HG02588 (cell line): Measurements from ENCODE around the gene AGBL1.
"Not testable (repeated sequence)": the region's sequence is repeated elsewhere in the genome, so short reads cannot be mapped to it uniquely, and the experiment has no call there.

ENCODE experiments used
- ATAC-seq: cut with Tn5 transposase; IDR thresholded peaks from one replicate; pipeline ENCODE4 v1.9.1; 2021; ENCODE audit warnings: mild to moderate bottlenecking, moderate library complexity; ENCODE audit not compliant: unreplicated experiment

The AGBL1 gene

GRCh38 chr15:87032295-87032694 lies 952.6 kb downstream of the AGBL1 start:
- ATAC-seq = no peak

GRCh38 chr15:87033056-87033455 lies 953.4 kb downstream of the AGBL1 start:
- no peak for ATAC-seq

GRCh38 chr15:87034886-87035285 lies 955.2 kb downstream of the AGBL1 start:
- ATAC-seq = no peak

GRCh38 chr15:87038404-87038803 lies 958.7 kb downstream of the AGBL1 start:
- ATAC-seq = no peak

GRCh38 chr15:87042619-87043018 lies 962.9 kb downstream of the AGBL1 start:
- not testable (repeated sequence) for ATAC-seq

- no peak for ATAC-seq
These were observed 966.1 kb downstream of the AGBL1 start for GRCh38 chr15:87045746-87046145.

- no peak for ATAC-seq
These were observed 967.7 kb downstream of the AGBL1 start for GRCh38 chr15:87047203-87047965.
